Measurements from ENCODE around the gene MEP1B. TPM values are rescaled to one million over a fixed set of nuclear protein-coding genes. Genes with fewer than 3 reads are reported as not detected.

MEP1B gene
- polyA plus RNA-seq, 1 of the 3 experiments (the other 2 are of a cell fraction), result not detected

DNA sequence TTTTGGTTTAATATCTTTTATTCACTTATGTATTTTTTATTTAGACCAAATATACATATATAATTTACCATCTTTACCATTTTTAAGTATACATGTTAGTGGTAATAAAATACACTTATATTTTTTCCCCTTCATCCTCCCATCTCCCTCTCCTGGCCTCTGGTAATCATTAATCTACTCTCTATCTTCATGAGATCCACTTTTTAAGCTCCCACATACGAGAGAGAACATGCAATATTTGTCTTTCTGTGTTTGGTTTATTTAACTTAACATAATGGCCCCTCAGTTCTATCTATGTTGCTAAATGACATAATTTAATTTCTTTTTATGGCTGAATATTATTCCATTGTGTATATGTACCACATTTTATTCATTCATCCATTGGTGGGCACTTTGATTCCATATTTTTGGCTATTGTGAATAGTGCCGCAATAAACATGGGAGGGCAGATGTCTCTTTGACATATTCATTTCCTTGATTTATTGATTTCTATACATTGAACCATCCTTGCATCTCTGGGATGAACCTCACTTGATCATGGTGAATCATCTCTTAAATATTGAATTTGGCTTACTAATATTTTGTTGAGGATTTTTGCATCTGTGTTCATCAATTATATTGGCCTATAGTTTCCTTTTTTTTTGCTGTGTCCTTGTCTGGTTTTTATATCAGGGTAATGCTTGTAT is 41.5 kb upstream of the MEP1B start:
- H3K4me3 ChIP-seq (ENCODE audit: low read depth in 2 of 2, low read length in 1 of 2), result no peak overlapping the region
- 8% methylated on average over 2 of the region's 2 CpGs for WGBS (ENCODE audit: low lambda C conversion rate)
- H2AFZ ChIP-seq (ENCODE audit: low read depth), result no peak overlapping the region
- no peaks in the 10 kb centered on the region for H3K9me3 ChIP-seq
- TF ChIP-seq RAD21 (IDR thresholded peaks at IDR 0.05; ENCODE audit: low read length), result no peak
- H3K9ac ChIP-seq, result no peak overlapping the region
- H3K27ac ChIP-seq (ENCODE audit: low read depth in 2 of 2, low read length in 1 of 2), result no peak overlapping the region
- H3K79me2 ChIP-seq (ENCODE audit: insufficient read depth), result no peaks in the 10 kb centered on the region
- CTCF ChIA-PET, result interaction anchor here (2.9 kb wide), 1 partner anchor 10 kb away, joined by 11 read pairs; no protein-coding TSS in a partner anchor
- POLR2A ChIA-PET, result no interaction called here
- H3K4me2 ChIP-seq, result no peak overlapping the region
- no peaks in the 10 kb centered on the region for H3K36me3 ChIP-seq (replicated peaks in 1 of 2; ENCODE audit: control insufficient read depth in 1 of 2, insufficient read depth in 2 of 2, low read length in 1 of 2)
- H4K20me1 ChIP-seq (ENCODE audit: insufficient read depth), result no peaks in the 10 kb centered on the region
- no peaks in the 10 kb centered on the region for H3K9me2 ChIP-seq
- no peaks in the 10 kb centered on the region for H3K27me3 ChIP-seq (ENCODE audit: insufficient read depth)
- no peaks in the 10 kb centered on the region for H3F3A ChIP-seq (replicated peaks; ENCODE audit: insufficient read depth)
- H3K4me1 ChIP-seq (ENCODE audit: control insufficient read depth in 1 of 2, insufficient read depth in 2 of 2, low read depth in 1 of 2, low read length in 1 of 2), result no peaks in the 10 kb centered on the region
- DNase-seq, result no peak

DNA sequence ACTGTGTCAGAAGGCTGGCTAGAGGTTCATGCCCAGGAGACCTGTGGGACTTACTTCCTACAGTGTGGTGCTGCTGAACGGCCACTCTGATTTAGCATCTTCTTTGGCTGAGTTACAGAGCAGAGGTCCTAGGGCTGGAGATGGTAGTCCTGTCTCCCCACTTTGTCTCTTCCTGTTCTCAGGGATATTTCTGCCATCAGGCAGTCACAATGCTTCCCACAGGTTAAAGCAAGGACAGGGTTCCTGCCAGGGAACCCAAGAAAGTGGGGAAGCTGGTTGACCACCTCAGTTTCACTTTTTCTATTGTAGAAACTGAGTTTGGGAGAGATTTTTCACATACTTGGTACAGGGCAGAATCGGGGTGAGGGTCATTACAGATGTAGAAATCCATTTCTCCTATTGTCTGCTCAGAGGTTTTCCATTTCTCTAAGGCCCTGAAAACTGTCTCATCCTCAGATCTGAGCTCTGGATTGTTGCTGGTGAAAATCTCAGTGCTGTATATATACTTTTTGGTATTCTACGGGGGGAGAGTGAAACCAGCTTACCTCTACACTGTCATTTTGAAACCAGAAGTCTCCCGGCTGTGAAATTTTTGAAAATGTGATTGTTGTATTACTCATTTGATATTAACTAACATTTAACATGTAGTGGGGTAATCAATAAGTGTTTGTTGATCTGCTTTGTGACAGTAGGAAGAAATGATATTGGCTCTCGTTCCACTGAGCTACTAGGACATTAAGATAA is 37.0 kb upstream of the MEP1B start:
- H3K27me3 ChIP-seq (ENCODE audit: insufficient read depth), result no peaks in the 10 kb centered on the region
- no peaks in the 10 kb centered on the region for H3K9me3 ChIP-seq
- H4K20me1 ChIP-seq (ENCODE audit: insufficient read depth), result no peaks in the 10 kb centered on the region
- H3K9ac ChIP-seq, result no peak overlapping the region
- H3K36me3 ChIP-seq (replicated peaks in 1 of 2; ENCODE audit: control insufficient read depth in 1 of 2, insufficient read depth in 2 of 2, low read length in 1 of 2), result no peaks in the 10 kb centered on the region
- ChIA-PET CTCF (interaction anchor here (1.4 to 11.8 kb wide), 2 partner anchors 145 to 397 kb away, joined by 3 to 182 read pairs; no protein-coding TSS in a partner anchor), POLR2A (no interaction called here)
- no peaks in the 10 kb centered on the region for H3F3A ChIP-seq (replicated peaks; ENCODE audit: insufficient read depth)
- no peak overlapping the region for H3K4me3 ChIP-seq (ENCODE audit: low read depth in 2 of 2, low read length in 1 of 2)
- H3K9me2 ChIP-seq, result no peaks in the 10 kb centered on the region
- H3K79me2 ChIP-seq (ENCODE audit: insufficient read depth), result no peaks in the 10 kb centered on the region
- DNase-seq, result no peak
- WGBS (ENCODE audit: low lambda C conversion rate), result 30% methylated on average over 4 of the region's 5 CpGs
- H3K4me2 ChIP-seq, result no peak overlapping the region
- H3K27ac ChIP-seq (ENCODE audit: low read depth in 2 of 2, low read length in 1 of 2), result no peak overlapping the region
- H3K4me1 ChIP-seq (ENCODE audit: control insufficient read depth in 1 of 2, insufficient read depth in 2 of 2, low read depth in 1 of 2, low read length in 1 of 2), result no peaks in the 10 kb centered on the region; a peak in 1 of 4 replicates
- no peak overlapping the region for H2AFZ ChIP-seq (ENCODE audit: low read depth)
- TF ChIP-seq FOXJ3 (CRISPR knock-in tag; IDR thresholded peaks at IDR 0.05) (no peak), MXI1 (IDR thresholded peaks at IDR 0.05; ENCODE audit: low read depth, low read length) (no peak), RXRA (IDR thresholded peaks at IDR 0.05; ENCODE audit: borderline replicate concordance, low read depth) (no peak), POLR2AphosphoS5 (IDR thresholded peaks at IDR 0.05; ENCODE audit: low read depth, low read length) (no peak), EZH2phosphoT487 (IDR thresholded peaks at IDR 0.05; ENCODE audit: borderline replicate concordance, low read depth) (no peak), CHD2 (IDR thresholded peaks at IDR 0.05; ENCODE audit: low read length, partially characterized antibody) (no peak), RFX5 (IDR thresholded peaks at IDR 0.05; ENCODE audit: low read length) (no peak), SIN3A (IDR thresholded peaks at IDR 0.05; ENCODE audit: borderline replicate concordance, low read depth, low read length) (no peak), ELF1 (IDR thresholded peaks at IDR 0.05) (no peak), RAD21 (IDR thresholded peaks at IDR 0.05; ENCODE audit: low read length) (no peak), GABPA (IDR thresholded peaks at IDR 0.05; ENCODE audit: low read depth) (no peak), EP300 (IDR thresholded peaks at IDR 0.05; ENCODE audit: borderline replicate concordance in 1 of 2, low read depth in 1 of 2, low read length in 1 of 2) (no peak)
- TF ChIP-seq, protein P1, sequence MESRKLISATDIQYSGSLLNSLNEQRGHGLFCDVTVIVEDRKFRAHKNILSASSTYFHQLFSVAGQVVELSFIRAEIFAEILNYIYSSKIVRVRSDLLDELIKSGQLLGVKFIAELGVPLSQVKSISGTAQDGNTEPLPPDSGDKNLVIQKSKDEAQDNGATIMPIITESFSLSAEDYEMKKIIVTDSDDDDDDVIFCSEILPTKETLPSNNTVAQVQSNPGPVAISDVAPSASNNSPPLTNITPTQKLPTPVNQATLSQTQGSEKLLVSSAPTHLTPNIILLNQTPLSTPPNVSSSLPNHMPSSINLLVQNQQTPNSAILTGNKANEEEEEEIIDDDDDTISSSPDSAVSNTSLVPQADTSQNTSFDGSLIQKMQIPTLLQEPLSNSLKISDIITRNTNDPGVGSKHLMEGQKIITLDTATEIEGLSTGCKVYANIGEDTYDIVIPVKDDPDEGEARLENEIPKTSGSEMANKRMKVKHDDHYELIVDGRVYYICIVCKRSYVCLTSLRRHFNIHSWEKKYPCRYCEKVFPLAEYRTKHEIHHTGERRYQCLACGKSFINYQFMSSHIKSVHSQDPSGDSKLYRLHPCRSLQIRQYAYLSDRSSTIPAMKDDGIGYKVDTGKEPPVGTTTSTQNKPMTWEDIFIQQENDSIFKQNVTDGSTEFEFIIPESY (IDR thresholded peaks at IDR 0.05; ENCODE audit: borderline replicate concordance, low read depth), result no peak
- TF ChIP-seq, protein P2, sequence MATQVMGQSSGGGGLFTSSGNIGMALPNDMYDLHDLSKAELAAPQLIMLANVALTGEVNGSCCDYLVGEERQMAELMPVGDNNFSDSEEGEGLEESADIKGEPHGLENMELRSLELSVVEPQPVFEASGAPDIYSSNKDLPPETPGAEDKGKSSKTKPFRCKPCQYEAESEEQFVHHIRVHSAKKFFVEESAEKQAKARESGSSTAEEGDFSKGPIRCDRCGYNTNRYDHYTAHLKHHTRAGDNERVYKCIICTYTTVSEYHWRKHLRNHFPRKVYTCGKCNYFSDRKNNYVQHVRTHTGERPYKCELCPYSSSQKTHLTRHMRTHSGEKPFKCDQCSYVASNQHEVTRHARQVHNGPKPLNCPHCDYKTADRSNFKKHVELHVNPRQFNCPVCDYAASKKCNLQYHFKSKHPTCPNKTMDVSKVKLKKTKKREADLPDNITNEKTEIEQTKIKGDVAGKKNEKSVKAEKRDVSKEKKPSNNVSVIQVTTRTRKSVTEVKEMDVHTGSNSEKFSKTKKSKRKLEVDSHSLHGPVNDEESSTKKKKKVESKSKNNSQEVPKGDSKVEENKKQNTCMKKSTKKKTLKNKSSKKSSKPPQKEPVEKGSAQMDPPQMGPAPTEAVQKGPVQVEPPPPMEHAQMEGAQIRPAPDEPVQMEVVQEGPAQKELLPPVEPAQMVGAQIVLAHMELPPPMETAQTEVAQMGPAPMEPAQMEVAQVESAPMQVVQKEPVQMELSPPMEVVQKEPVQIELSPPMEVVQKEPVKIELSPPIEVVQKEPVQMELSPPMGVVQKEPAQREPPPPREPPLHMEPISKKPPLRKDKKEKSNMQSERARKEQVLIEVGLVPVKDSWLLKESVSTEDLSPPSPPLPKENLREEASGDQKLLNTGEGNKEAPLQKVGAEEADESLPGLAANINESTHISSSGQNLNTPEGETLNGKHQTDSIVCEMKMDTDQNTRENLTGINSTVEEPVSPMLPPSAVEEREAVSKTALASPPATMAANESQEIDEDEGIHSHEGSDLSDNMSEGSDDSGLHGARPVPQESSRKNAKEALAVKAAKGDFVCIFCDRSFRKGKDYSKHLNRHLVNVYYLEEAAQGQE (IDR thresholded peaks at IDR 0.05; ENCODE audit: low read depth, low read length), result no peak
- TF ChIP-seq, protein P3, sequence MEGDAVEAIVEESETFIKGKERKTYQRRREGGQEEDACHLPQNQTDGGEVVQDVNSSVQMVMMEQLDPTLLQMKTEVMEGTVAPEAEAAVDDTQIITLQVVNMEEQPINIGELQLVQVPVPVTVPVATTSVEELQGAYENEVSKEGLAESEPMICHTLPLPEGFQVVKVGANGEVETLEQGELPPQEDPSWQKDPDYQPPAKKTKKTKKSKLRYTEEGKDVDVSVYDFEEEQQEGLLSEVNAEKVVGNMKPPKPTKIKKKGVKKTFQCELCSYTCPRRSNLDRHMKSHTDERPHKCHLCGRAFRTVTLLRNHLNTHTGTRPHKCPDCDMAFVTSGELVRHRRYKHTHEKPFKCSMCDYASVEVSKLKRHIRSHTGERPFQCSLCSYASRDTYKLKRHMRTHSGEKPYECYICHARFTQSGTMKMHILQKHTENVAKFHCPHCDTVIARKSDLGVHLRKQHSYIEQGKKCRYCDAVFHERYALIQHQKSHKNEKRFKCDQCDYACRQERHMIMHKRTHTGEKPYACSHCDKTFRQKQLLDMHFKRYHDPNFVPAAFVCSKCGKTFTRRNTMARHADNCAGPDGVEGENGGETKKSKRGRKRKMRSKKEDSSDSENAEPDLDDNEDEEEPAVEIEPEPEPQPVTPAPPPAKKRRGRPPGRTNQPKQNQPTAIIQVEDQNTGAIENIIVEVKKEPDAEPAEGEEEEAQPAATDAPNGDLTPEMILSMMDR (IDR thresholded peaks at IDR 0.05), result no peak
- TF ChIP-seq, protein P4, sequence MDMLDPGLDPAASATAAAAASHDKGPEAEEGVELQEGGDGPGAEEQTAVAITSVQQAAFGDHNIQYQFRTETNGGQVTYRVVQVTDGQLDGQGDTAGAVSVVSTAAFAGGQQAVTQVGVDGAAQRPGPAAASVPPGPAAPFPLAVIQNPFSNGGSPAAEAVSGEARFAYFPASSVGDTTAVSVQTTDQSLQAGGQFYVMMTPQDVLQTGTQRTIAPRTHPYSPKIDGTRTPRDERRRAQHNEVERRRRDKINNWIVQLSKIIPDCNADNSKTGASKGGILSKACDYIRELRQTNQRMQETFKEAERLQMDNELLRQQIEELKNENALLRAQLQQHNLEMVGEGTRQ (IDR thresholded peaks at IDR 0.05; ENCODE audit: borderline replicate concordance, low read depth, low read length), result no peak

Measured in SK-N-SH (cell line).